ENCODE data around the gene ANXA6.

The ANXA6 gene

DNA sequence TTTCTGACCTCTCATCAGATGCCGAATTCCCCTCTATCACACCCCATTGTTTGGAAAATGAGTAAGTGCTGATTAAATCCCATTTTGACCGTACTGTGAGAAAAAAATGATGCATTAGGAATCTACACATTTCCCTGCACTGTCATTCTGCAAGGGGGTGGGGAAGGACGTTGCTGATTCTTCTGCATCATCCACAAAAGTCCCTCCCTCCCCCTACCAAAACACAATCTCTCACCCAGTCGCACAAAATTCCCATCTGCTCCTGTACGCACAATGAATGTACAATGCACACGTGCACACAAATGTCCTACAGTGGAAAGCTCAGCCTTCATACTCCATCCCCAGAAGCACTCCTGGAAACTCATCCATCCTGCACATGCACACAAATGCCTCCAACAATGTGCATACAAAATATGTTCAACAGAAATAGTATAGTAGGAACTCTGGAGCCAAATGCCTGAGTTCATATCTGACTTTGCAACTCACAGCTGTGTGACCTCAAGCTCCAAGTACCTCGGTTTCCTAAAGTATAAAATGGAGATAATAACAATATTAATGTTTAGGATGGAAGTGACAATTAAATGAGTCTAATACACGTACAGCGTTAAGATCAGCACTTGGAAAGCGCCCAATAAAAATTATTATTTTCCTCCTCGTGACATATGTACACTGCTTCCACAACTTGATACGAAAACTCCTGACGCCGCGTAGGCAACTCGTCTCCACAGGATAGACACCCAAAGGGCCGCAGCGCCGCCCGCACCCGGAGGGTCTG lies 77.6 kb downstream of the ANXA6 start:
- no peak for TF ChIP-seq CTCF (IDR thresholded peaks at IDR 0.05; ENCODE audit: unreplicated experiment in 3 of 3)
- peaks cover 12% of the 10 kb centered on the region for H3K36me3 Mint-ChIP-seq (ENCODE audit: low read depth)
- H3K27ac Mint-ChIP-seq, result peak overlapping the region; percentile 63 to 89 (median 74)
- peak overlapping the region; percentile 82 to 88 (median 86) for H3K4me3 Mint-ChIP-seq
- no peaks in the 10 kb centered on the region for H3K9me3 Mint-ChIP-seq
- peaks cover 63% of the 10 kb centered on the region for H3K4me1 Mint-ChIP-seq
- no peaks in the 10 kb centered on the region for H3K27me3 Mint-ChIP-seq (ENCODE audit: low read depth)

DNA sequence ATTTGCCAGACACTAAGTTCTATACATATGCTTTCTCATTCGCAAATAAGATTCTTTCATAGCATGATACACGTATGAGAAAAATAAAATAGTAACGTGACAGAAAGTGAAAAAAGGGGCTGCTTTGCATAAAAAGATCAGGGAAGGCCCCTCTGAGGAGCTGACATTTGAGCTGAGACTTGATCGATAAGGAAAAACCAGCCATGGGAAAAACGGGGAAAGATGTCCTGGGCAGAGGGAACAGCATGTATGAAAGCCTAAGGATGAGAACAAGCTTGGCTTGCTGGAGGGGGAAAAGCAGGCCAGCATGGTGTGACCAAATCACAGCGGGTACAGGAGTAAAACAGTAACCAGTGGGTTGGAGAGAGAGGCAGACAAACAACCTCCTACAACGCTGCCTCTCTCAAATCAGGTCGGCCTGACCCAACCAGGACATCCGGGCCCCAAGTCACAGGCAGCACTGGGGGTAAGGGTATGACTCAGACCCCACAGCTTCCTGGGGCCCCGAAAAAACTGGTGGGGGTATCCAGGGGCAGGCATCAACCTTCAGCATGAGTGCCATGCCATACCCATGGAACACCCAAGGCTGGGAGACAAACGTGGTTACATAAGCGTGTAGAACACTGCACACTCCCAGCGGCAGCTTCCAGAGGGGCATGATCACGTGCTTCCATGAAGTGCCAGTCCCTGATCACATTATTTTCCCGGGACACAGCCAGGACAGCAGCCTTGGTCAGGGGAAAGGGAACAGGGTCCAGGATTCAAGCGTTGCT lies 78.9 kb downstream of the ANXA6 start:
- Mint-ChIP-seq H3K27me3 (ENCODE audit: low read depth) (no peaks in the 10 kb centered on the region), H3K27ac (peak overlapping the region; percentile 16 to 81 (median 17)), H3K4me3 (peak overlapping the region; percentile 82 to 88 (median 86)), H3K4me1 (peaks cover 55% of the 10 kb centered on the region), H3K9me3 (no peaks in the 10 kb centered on the region), H3K36me3 (ENCODE audit: low read depth) (peaks cover 12% of the 10 kb centered on the region)
- TF ChIP-seq CTCF (IDR thresholded peaks at IDR 0.05; ENCODE audit: unreplicated experiment in 3 of 3), result no peak

GRCh38 chr5:151077967-151078366 lies 79.6 kb downstream of the ANXA6 start:
- Mint-ChIP-seq H3K36me3 (ENCODE audit: low read depth) (peaks cover 12% of the 10 kb centered on the region), H3K9me3 (no peaks in the 10 kb centered on the region)

DNA sequence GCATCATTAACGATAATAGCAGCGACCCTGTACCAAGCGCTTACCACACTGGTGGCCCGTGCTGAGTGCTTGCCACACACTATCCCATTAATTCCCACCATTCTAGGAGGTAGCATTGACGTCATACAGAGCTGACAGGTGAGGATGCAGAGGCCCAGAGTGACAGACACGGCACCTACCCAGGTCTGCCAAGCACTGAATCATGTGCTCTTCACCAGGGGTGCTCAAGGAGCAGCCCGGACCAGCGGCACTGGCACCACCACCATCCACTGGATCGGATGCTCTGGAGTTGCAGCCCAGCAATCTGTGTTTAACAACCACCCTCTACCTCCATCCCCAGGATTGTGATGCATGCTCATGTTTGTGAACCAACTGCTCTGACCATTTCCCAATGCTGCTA lies 80.2 kb downstream of the ANXA6 start:
- H3K9me3 Mint-ChIP-seq, result no peaks in the 10 kb centered on the region
- TF ChIP-seq CTCF (IDR thresholded peaks at IDR 0.05; ENCODE audit: unreplicated experiment in 3 of 3), result no peak
- peaks cover 12% of the 10 kb centered on the region for H3K36me3 Mint-ChIP-seq (ENCODE audit: low read depth)
- no peaks in the 10 kb centered on the region for H3K27me3 Mint-ChIP-seq (ENCODE audit: low read depth)
- no peak overlapping the region for H3K27ac Mint-ChIP-seq
- peak overlapping the region in 2 of 3 experiments; percentile 46 to 50 for H3K4me3 Mint-ChIP-seq
- H3K4me1 Mint-ChIP-seq, result peaks cover 46% of the 10 kb centered on the region

More at GRCh38 chr5:151077967-151078366, 79.6 kb downstream of the ANXA6 start:
- Mint-ChIP-seq H3K27me3 (ENCODE audit: low read depth) (no peaks in the 10 kb centered on the region), H3K4me1 (peaks cover 50% of the 10 kb centered on the region), H3K27ac (peak overlapping the region; percentile 16 to 81 (median 17)), H3K4me3 (peak overlapping the region; percentile 7 to 78 (median 71))
- no peak for TF ChIP-seq CTCF (IDR thresholded peaks at IDR 0.05; ENCODE audit: unreplicated experiment in 3 of 3)

- Mint-ChIP-seq H3K36me3 (ENCODE audit: low read depth) (peaks cover 12% of the 10 kb centered on the region), H3K9me3 (no peaks in the 10 kb centered on the region), H3K4me1 (peaks cover 47% of the 10 kb centered on the region), H3K27ac (no peak overlapping the region), H3K4me3 (peak overlapping the region in 1 of 3 experiments; percentile 46), H3K27me3 (ENCODE audit: low read depth) (no peaks in the 10 kb centered on the region)
- no peak for TF ChIP-seq CTCF (IDR thresholded peaks at IDR 0.05; ENCODE audit: unreplicated experiment in 3 of 3)
Measured at GRCh38 chr5:151076616-151077015, 81.0 kb downstream of the ANXA6 start.

Data from nephron (organoid).